Cardiac muscle cell (in vitro differentiated cells and primary cell): ENCODE data around the gene JARID2. TPM values are rescaled to one million over a fixed set of nuclear protein-coding genes. Genes with fewer than 3 reads are reported as not detected.

Source experiments
- DNase-seq, 2 donors: peaks; one replicate each; pipeline versions ENCODE4 v3.0.0 to v3.0.0-alpha.2; 2010 to 2017; ENCODE audit warnings: low read depth in 1 of 2, low spot score in 1 of 2
- H3K27ac ChIP-seq: fragments of 200-600 bp; sonication (generic); 2 replicates; pipeline ENCODE4 v1.5.1; 2016
- H3K27me3 ChIP-seq: fragments of 200-600 bp; sonication (generic); 2 replicates; pipeline ENCODE4 v1.6.0; 2016; ENCODE audit warnings: control low read depth
- H3K36me3 ChIP-seq: fragments of 200-600 bp; sonication (generic); 2 replicates; pipeline ENCODE4 v1.5.1; 2016; ENCODE audit warnings: control low read depth
- H3K4me1 ChIP-seq: fragments of 200-600 bp; sonication (generic); 2 replicates; pipeline ENCODE4 v1.8.1; 2017; ENCODE audit warnings: low read depth, mild to moderate bottlenecking, mixed run types
- H3K4me3 ChIP-seq: fragments of 200-600 bp; sonication (generic); 2 replicates; pipeline ENCODE4 v1.5.1; 2016; ENCODE audit warnings: mild to moderate bottlenecking
- H3K9me3 ChIP-seq: fragments of 200-600 bp; sonication (generic); 2 replicates; pipeline ENCODE4 v1.5.1; 2017; ENCODE audit warnings: low read depth, mild to moderate bottlenecking, control low read depth
- polyA plus RNA-seq: library from polyadenylated mRNA; unstranded; fragments of >200 nt; fragmentation: Nextera tagmentation; extraction: Ambion mirVana; gene quantifications from 2 replicates; pipeline ENCODE4 v1.2.1, GENCODE V29; 2016
- total RNA-seq: library from RNA; depleted of rRNA; stranded (reverse); fragments of >200 nt; gene quantifications from 2 replicates; pipeline ENCODE4 v1.2.3, GENCODE V29; 2016
- TF ChIP-seq, protein P1 (sequence below): IDR thresholded peaks from 2 replicates; pipeline ENCODE4 v1.5.1; 2012; ENCODE audit warnings: low read depth, mild to moderate bottlenecking, low read length

The JARID2 gene
- total and polyA plus RNA-seq, 2 experiments from 2014 or later, result 9.7 to 26.4 TPM

DNA sequence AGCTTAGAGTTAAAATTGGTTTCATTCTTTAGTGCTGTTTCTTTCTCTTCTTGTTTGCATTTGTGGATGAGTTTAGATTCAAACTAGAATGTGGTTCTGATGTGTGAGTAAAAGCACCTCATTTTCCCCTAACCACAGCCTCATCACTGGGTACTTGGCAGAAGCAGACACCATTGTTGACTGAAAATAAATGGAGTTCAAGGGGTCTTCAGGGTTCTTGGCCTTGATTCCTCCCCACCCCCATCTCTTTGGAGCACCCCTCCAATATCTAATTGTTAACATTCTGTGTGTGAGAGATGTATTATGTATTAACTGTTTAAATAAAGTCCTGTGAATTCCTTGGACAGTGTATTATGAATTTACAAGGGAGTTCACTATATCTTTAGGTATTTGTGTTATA is 59.6 kb downstream of the JARID2 start:
- Histone ChIP-seq H3K4me3 (no peak overlapping the region), H3K9me3 (no peaks in the 10 kb centered on the region), H3K36me3 (no peaks in the 10 kb centered on the region), H3K27ac (no peak overlapping the region), H3K27me3 (no peaks in the 10 kb centered on the region), H3K4me1 (peaks cover 35% of the 10 kb centered on the region)
- no peak for DNase-seq
- TF ChIP-seq, protein P1, sequence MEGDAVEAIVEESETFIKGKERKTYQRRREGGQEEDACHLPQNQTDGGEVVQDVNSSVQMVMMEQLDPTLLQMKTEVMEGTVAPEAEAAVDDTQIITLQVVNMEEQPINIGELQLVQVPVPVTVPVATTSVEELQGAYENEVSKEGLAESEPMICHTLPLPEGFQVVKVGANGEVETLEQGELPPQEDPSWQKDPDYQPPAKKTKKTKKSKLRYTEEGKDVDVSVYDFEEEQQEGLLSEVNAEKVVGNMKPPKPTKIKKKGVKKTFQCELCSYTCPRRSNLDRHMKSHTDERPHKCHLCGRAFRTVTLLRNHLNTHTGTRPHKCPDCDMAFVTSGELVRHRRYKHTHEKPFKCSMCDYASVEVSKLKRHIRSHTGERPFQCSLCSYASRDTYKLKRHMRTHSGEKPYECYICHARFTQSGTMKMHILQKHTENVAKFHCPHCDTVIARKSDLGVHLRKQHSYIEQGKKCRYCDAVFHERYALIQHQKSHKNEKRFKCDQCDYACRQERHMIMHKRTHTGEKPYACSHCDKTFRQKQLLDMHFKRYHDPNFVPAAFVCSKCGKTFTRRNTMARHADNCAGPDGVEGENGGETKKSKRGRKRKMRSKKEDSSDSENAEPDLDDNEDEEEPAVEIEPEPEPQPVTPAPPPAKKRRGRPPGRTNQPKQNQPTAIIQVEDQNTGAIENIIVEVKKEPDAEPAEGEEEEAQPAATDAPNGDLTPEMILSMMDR, result no peak

DNA sequence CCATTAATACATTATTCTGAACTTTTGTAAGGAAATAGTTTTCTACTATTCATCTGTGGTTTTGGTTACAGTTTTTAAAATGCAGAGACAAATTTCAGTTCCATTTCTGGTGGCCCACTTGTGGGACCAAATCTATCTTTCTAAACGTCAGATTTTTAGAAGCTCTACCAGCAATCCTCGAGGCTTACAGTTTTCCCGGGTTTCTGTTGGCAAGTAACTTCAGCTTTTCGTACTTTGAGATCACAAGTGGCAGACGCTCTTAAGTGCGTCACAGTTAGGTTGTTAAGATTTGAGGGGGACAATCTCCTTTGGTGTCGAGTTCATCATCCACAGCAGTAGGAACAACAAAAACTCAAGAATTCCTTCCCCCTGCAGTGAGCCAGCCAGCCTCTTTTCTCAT is 60.0 kb downstream of the JARID2 start:
- no peak overlapping the region for H3K4me3 ChIP-seq
- H3K4me1 ChIP-seq, result peaks cover 35% of the 10 kb centered on the region
- no peaks in the 10 kb centered on the region for H3K36me3 ChIP-seq
- H3K27me3 ChIP-seq, result no peaks in the 10 kb centered on the region
- no peak for DNase-seq
- TF ChIP-seq, protein P1, result no peak
- H3K27ac ChIP-seq, result no peak overlapping the region
- H3K9me3 ChIP-seq, result no peaks in the 10 kb centered on the region

DNA sequence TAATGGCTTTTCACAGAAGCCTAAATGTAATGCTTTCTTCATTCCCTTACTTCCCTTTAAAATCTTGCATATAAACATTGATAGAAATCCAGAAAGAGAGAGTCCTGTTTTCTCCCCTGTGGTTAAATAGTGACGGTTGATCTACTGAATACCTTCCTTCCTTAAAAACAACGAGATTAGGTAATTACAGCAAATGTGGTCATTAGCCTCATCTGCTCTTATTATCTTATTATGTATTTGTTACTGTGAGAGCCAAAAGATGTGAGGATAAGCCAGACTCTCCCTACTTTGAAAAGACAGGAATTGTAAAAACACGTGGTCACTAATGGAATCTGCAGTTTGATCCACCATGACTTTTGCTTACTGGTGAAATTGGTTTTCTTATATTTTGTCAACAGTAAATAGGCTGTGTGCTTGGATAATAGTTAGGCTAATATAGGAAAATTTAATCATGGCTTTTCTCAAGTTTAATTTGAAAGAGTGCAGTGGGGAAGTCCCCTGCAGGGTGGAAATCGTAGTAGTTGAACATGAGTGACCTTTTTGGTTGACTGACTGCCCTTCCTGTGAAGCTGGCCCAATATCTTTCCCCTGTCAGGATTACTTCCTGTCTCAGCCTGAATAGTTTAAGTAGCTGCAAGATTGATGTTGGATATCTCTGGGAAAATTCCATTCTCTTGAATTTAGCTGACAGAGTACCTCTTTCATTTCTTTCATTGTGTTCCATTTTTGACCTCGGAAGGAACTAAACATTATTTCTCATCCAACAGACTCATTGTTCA is 62.8 kb downstream of the JARID2 start:
- peaks cover 37% of the 10 kb centered on the region for H3K4me1 ChIP-seq

DNA sequence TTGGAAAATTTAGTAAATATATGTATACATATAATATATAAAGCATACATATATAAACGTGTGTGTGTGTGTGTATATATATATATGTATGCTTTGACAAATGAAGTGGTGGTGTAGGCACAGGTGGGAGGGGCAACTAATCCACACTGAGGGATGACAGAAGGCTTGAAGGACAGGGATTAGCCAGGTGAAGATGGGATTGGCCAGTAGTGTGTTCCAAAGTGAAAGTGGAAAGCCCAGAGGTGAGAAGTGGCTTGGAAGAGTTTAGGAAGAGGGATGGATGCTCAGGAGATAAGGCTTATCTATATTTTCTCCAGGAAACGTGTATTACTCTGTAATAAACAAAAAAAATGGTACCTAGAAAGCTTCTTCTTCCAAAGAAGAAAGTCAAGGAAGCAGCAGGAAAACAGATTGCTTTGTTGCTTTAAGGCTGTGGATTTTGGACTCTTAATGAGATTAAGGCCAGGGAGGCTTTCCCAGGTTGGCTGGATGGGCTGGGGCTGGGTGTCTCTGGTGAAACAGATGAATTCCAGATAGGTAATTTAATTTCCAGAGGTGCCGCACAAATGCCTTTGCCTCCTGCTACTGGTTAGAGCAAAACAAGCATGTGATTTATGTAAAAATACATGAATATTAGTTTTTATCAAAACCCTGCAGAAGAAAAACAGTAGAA is 63.9 kb downstream of the JARID2 start:
- TF ChIP-seq, protein P1, result no peak
- H3K27ac ChIP-seq, result no peak overlapping the region
- peaks cover 26% of the 10 kb centered on the region for H3K4me1 ChIP-seq
- H3K4me3 ChIP-seq, result no peak overlapping the region
- H3K27me3 ChIP-seq, result no peaks in the 10 kb centered on the region
- no peaks in the 10 kb centered on the region for H3K36me3 ChIP-seq
- DNase-seq, result no peak
- no peaks in the 10 kb centered on the region for H3K9me3 ChIP-seq

More for the DNA sequence above, 62.8 kb downstream of the JARID2 start:
- TF ChIP-seq, protein P1, result no peak
- DNase-seq, result no peak
- no peaks in the 10 kb centered on the region for H3K27me3 ChIP-seq
- H3K9me3 ChIP-seq, result no peaks in the 10 kb centered on the region
- no peak overlapping the region for H3K4me3 ChIP-seq
- H3K36me3 ChIP-seq, result no peaks in the 10 kb centered on the region
- H3K27ac ChIP-seq, result no peak overlapping the region

DNA sequence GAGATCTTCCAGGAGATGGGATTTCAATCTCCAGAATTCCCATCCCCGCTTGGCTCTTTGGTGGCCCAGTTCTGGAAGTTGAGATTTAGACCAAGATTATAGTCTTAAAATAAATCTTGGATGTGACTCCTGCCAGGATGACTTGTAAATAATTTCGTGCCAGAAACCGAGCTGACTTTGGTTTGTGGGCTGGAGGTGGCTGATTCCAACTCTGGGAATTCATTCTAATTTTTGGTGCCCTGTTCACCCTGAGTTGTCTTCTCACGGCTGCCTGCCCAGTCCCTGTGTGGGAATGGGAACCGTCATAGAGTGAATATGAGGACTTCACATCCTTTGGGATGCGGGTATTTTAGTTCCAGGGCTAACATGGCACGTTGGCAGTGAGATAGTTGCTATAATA is 64.8 kb downstream of the JARID2 start:
- Histone ChIP-seq H3K27me3 (no peaks in the 10 kb centered on the region), H3K4me1 (peaks cover 17% of the 10 kb centered on the region), H3K4me3 (no peak overlapping the region), H3K27ac (no peak overlapping the region), H3K36me3 (no peaks in the 10 kb centered on the region), H3K9me3 (no peaks in the 10 kb centered on the region)
- no peak for DNase-seq
- TF ChIP-seq, protein P1, result no peak
